GF-D8 (cell line): Measurements from ENCODE around the gene ITGB4.
A peak's percentile ranks its signal among the peaks of the same experiment; 100 is the strongest.

Experiments used
- DNase-seq: peaks from one replicate; lab custom pipeline; 2025; lab: John Stamatoyannopoulos, UW

The ITGB4 gene

GRCh38 chr17:75720656-75721462, at the start of gene ITGB4:
Gene ITGB4, plus strand, starts transcription at chr17:75721459. Its CDS starts 3,245 bp downstream, at chr17:75724704.
- DNase-seq: no peak

GRCh38 chr17:75672011-75672410, 49.2 kb upstream of the ITGB4 start:
- DNase-seq: no peak

DNA sequence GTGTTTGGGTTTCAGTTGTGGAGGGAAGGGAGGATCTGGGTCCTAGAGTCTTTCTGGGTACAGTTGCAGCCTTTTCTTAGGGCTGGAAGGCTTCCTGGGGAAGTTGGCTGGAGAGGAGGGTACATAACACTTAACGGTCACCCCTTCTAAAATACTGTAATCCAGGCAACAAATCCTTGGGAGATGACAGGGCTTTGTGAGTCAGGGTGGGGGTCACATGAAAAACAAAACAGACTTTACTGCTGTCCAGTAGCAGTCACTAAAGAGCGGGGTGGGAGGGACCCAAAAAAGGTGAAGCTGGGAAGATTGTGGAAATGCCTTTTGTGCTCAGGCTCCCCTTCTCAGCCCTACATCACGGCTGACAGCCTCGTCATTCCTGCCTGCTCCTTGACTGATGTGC, 47.8 kb upstream of the ITGB4 start:
- DNase-seq: no peak

GRCh38 chr17:75676461-75676860, 44.8 kb upstream of the ITGB4 start:
- no peak for DNase-seq

- no peak for DNase-seq
These were observed 41.5 kb upstream of the ITGB4 start for GRCh38 chr17:75679706-75680211.

DNA sequence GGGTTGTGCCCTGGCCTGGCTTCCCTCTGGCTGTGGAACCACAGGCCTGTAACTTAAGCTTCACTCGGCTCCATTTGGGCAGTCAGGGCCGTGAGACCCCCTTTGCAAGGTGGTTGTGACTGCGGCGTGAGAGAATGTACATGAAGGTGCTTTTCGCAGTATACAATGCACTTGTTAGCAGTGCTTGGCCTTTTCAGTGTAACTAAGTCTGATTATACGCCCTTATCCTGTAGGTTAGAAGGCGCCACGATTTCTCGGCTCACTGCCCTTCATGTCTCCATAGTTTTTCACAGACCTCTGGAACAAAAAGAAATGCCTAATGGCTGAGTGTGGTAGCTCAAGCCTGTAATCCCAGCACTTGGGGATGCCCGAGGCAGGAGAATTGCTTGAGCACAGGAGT, 40.8 kb upstream of the ITGB4 start:
- no peak for DNase-seq

DNA sequence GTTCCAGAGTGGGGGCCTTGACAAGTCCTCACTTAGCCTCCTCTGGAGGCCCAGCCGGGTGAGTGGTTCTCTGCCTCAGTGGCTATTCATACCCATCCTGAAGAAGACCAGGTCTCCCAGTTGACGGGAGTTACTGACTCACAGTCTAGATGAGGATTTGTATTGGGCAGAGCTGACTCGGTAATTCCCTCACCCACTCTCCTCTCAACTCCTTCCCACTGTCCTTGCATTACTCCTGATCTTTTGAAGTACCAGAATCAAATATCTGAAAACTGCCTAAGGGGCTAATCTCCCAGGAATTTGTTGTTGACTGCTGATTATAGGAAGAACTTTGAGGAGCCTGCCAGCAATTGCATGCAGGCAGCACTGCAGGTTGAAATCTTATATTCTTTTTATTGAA, 40.0 kb upstream of the ITGB4 start:
- no peak for DNase-seq

GRCh38 chr17:75683583-75683982, 37.7 kb upstream of the ITGB4 start:
- DNase-seq: no peak

DNA sequence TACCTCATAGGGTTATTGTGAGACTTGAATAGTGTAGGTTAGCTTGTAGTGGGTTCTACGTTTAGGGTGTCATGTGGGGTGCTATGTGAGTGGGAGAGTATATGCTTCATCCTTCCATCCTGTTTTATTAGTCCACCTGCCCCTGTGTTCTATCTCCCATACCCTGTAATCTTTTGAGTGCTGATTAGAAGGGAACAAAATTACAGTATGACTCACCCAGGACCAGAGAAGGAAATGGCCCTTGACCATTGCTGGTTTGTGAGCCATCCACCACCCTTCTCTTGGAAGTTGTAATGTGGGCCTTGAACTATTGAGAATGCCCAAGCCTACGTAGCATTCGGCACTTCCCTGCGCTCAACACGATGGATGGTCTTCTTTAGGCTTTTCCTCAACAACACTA, 37.0 kb upstream of the ITGB4 start:
- DNase-seq: no peak

DNA sequence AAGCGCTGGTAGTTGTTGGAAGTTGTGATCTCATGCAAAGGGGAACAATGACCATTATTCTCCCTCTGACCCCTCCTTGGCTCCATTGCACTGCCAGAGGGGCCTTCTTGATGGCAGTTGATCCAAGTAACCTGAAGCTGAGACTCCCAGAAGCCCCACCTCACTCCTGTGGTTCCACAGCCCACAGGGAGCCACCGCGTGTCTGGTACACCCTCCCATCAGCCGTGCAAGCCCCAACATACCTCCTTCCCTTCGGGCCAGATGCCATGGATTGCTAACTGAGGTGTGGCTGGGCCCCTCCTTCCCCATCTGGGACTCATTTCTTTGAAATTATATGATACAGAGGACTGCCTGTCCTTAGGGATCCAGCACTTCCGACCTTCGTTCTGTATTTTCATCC, 36.3 kb upstream of the ITGB4 start:
- DNase-seq: no peak

- no peak for DNase-seq
These were observed 35.8 kb upstream of the ITGB4 start for GRCh38 chr17:75685499-75685898.

- DNase-seq: peak; percentile 78
These were observed 32.9 kb upstream of the ITGB4 start for GRCh38 chr17:75688209-75688825.

DNA sequence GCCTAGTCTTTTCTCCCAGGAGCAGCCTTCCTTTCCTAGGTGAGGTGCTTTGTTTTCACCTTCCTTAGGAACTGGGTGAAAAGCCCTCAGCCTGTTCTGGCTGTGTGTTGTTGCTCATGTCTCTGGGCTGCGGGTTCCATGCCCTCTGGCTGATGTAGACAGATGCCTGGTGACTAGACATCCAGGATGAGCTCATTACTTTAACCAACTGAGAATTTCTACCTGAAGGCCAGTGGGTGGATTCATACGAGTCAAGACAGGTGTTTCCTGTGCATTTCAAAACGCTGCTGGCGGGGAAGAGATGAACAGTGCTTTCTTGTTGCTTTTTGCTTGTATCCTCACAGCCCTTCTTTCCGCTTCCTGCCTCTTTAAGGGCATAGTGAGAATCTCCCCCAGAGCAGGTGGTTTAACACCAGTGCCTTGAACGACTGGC, 31.8 kb upstream of the ITGB4 start:
- DNase-seq: peak; percentile 84

DNA sequence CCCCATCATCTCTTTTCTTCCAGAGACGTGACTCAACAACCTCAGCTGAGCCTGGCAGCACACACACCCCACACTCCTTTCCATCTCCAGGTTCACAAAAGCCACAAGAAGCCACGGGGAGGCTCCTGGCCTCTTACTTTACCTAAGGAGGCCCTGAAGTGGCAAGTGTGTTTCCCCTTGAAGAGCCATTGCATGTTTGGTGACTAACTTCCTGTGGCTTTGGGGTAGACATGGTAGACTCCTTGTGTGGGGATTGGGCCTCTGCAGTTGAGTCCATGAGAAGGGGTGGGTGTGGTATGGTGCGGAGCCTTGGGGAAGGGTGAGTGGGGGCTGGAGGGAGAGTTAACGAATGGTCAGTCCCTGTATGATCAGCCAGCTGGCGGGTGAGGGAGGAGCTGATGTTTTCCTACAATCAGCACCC, 29.9 kb upstream of the ITGB4 start:
- DNase-seq: no peak

DNA sequence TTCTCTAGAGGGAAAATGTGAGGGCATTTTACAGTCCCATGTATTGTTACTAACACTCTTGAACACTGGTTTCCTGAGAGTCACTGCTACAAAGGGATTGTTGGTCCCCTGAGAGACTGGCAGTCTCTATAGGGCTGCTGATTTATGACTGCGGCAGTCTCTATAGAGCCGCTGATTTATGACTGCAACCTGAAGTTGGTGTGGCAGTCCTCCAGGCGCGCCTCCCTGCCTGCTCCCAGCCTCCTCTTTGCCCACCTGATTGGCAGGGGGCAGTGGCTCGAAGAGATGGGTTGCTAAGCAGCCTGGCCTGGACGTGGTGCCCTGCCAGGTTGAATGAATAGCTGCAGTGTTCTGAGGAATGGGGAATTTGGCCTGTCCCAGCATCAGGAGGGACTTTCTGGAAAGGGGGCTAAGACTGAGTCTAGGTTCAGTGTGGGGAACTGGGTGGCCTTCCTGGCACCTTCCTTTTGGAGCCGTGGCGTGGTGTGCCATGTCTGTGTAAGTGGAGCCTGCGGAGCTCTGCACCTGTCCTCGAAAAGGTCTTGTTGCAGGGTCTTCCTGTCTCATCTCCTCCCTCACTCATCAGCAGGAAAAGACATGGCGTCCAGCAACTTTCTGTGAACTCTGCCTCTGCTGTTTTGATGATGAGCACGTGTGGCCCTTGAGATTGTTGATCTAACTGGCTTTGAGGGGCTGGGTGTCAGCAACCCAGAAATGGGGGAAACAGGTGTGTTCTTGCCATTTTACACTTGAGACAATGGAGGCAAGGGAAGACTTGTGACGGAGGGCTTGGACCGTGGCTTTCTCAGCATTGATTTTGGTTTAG, 29.2 kb upstream of the ITGB4 start:
- DNase-seq: no peak

DNA sequence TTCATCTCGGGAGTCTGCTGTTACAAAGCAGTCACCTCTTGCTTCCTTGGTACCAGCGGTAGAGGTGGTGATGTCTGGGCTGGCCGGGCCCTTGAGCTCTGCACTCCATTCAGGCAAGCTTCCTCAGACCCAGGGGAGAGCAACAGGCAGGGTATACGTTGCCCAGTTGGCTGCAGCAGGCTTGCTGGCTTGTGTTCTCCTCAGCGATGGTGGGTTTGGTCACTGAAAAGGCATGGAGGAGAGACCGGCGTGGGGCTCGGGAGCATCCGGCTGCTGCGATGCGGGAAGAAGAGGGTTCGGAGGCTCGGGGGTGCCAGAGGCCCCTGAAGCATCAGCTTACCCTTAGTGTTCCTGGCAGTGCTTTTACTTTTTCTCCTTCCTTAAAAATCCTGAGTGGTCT, 28.3 kb upstream of the ITGB4 start:
- DNase-seq: no peak

DNA sequence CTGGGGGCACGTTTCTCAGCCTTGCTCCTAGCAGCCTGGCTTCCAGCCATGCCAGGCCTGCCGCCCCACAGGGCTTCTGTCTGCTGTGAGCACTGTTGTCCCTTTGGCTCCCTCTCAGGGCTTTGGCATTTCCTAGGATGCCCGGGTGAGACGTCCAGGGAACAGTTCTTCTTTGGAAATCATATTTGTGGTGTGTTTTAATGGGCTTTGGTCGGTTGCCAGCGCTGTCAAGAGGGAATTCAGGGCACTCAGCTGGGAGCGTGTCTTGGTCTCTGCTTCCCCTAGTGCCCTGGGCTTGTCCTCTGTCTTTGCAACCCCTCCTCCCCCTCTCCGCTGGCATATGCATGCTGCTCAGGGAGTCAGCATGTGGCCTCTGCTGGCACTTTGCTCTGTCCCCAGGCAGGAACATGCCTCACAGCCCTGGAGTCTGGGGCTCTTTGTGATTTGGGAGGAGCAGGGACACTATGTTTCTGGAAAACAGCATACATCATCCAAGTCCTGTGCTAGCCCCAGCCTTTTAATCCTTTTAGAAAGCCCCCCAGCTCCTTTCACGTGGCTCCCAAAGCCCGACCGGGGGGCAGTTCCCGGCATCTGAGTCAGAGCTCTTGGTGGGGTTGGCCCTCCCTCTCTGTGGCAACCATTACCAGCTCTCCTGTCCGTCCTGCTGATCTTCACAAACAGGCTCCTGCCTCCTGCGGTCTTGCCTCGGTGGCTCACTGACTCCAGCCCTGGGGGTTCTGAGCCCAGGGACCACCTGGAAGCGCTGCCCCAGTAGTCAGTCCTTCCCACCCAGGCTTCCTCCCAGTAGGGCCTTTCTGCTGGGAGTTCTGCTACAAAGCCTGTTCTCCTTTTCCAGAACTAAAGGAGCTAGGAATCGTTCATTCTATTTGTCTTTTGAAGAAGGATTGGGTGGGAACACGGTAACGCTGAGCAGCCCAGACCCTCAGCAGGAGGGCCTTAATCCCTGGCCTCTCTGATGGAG, 27.5 kb upstream of the ITGB4 start:
- no peak for DNase-seq

DNA sequence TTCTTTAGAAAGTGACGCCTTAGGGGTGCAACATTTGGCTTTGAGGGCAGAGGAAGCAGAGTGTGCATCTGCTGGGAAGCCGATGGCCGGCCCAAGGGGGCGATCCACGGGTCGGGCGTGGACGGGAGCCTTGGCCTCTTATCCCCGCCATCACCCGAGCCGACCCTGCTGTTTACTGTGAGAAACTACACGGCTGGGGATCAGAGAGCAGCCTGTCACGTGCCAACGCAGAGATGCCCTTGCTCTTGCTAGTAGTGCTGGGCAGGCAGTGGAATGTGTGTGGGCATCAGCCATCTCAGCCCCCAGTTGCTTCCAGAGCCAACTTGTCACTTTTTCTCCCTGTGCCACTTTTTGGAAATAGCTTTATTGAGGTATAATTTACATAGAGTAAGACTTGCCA, 26.7 kb upstream of the ITGB4 start:
- no peak for DNase-seq

DNA sequence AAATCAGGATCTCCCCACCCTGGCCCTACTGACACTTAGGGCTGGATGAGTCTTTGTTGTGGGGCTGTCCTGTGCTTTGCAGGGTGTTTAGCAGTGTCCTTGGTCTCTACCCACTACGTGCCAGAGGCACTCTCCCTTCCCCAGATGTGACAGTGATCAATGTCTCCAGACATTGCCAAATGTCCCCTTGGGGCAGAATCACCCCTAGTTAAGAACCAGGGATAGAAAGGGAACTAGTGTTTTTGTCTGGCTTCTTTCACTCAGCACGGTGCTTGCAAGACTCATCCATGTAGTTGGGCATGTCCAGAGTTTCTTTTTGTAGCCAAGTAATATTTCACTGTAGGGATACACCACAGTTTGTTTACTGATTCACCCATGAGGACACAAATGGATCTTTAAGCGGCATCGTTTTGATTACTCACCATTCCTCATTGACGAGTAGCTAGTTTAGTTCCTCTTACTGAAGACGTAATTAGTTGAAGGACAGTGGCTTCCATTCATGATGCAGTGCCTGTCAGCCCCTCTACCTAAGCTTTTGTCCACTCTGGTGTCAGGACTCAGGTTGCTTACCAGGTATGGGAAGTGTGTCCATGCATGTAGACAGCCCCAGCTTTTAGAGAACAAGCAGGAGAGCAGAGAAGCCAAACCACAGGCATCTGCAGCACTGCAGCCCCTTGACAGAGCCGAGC, 26.0 kb upstream of the ITGB4 start:
- DNase-seq: no peak

DNA sequence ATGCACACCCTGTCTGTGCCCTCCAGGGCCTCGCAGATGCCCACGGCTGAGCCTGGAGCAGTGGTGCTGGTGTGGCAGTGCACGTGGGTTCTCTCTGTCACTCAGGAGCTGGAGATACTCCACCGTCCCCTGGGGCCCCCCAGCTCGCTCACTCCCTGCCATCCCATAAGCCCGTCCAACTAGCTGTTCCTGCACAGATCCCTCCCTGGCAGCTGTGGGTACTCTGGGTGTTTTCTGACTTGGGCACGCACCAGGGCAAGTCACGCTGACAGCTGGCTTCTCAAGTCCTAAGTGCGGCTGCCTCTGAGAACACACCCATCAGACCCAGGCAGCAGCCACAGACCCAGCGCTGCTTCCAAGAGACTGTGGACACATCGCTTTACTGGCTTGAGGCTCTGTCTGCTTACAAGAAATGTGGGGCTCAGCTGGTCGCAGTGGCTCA, 25.4 kb upstream of the ITGB4 start:
- DNase-seq: no peak
